Prostate gland (tissue), 2 donors: ENCODE results near the gene ARFIP1. TPM values are rescaled to one million over a fixed set of nuclear protein-coding genes. Genes with fewer than 3 reads are reported as not detected.
"Not testable (repeated sequence)": the region's sequence is repeated elsewhere in the genome, so short reads cannot be mapped to it uniquely, and the experiment has no call there.

Experiments used
- DNase-seq: peaks from one replicate; pipeline ENCODE4 v3.0.0-alpha.2; 2019; ENCODE audit warnings: low spot score
- H3K27ac ChIP-seq, 2 donors: fragments of 200-600 bp; sonication (generic); 2 replicates each; pipeline ENCODE4 v1.5.1; 2017 to 2019
- H3K27me3 ChIP-seq: fragments of 200-600 bp; sonication (generic); replicated peaks from 2 replicates; pipeline ENCODE4 v1.5.1; 2019; ENCODE audit not compliant: insufficient read depth
- H3K36me3 ChIP-seq, 2 donors: fragments of 200-600 bp; sonication (generic); 1 replicate in 1 of 2; 2 replicates in 1 of 2; pipeline versions ENCODE4 v1.5.1 to v1.8.1; 2017 to 2019
- H3K4me1 ChIP-seq: fragments of 200-600 bp; sonication (generic); replicated peaks from 2 replicates; pipeline ENCODE4 v1.5.1; 2019
- H3K4me3 ChIP-seq, 2 donors: fragments of 200-600 bp; sonication (generic); 2 replicates each; pipeline ENCODE4 v1.5.1; 2017 to 2019
- H3K9me3 ChIP-seq: fragments of 200-600 bp; sonication (generic); 2 replicates; pipeline ENCODE4 v1.5.1; 2017
- CTCF ChIP-seq, 4 experiments: fragments of 200-600 bp in 2 of 4; fragments of 450-650 bp in 2 of 4; sonication (generic) in 2 of 4; IDR thresholded peaks; 1 replicate in 3 of 4; 2 replicates in 1 of 4; pipeline ENCODE4 v1.5.1; 2016 to 2019; ENCODE audit warnings: antibody characterized with exemption in 4 of 4, mild to moderate bottlenecking in 2 of 4, moderate library complexity in 2 of 4
- POLR2A ChIP-seq: fragments of 450-650 bp; IDR thresholded peaks from one replicate; pipeline ENCODE4 v1.6.1; 2016; ENCODE audit warnings: antibody characterized with exemption, mild to moderate bottlenecking
- POLR2AphosphoS5 ChIP-seq: sonication (generic); formaldehyde crosslinking; IDR thresholded peaks from one replicate; pipeline ENCODE4 v1.6.1; 2017; ENCODE audit warnings: antibody characterized with exemption
- WGBS: methylation state at CpG from one replicate; pipeline ENCODE4 v1.1.5; 2018; 5-methylcytosine and 5-hydroxymethylcytosine counted together
- intact Hi-C: fragments of 100-400 bp; cut with DNase I; formaldehyde crosslinking; loops from one replicate; pipeline ENCODE4 v1.14.2; 2022
- total RNA-seq, 2 donors: library from RNA; depleted of rRNA; stranded (reverse); fragments of >200 nt; gene quantifications; one replicate each; pipeline ENCODE4 v1.1.0, GENCODE V29; 2016

The ARFIP1 gene
- total RNA-seq, 2 donors from 2014 or later = 34.7 to 38.9 TPM

- TF ChIP-seq CTCF (IDR thresholded peaks at IDR 0.05) (no peak), POLR2A (no peak), POLR2AphosphoS5 (no peak)
- no peak overlapping the region for H3K4me3 ChIP-seq
- no peaks in the 10 kb centered on the region for H3K36me3 ChIP-seq
- H3K27ac ChIP-seq = no peak overlapping the region
- WGBS = 83% methylated on average over 2 of the region's 2 CpGs
- no peak for DNase-seq
- H3K4me1 ChIP-seq = no peaks in the 10 kb centered on the region
- H3K9me3 ChIP-seq = no peaks in the 10 kb centered on the region
- no peaks in the 10 kb centered on the region for H3K27me3 ChIP-seq
- intact Hi-C loops = loop anchor here (10.0 kb wide), 1 partner anchor 275 kb away; no protein-coding TSS in a partner anchor
Observed at GRCh38 chr4:152849350-152849749, 69.6 kb downstream of the ARFIP1 start.

- TF ChIP-seq CTCF (IDR thresholded peaks at IDR 0.05) = no peak
- TF ChIP-seq POLR2A = no peak
- no peak for TF ChIP-seq POLR2AphosphoS5
- intact Hi-C loops = no loop called here
- no peaks in the 10 kb centered on the region for H3K27me3 ChIP-seq
- no peak for DNase-seq
- 48% methylated on average over 4 of the region's 4 CpGs for WGBS
- no peaks in the 10 kb centered on the region for H3K4me1 ChIP-seq
- H3K4me3 ChIP-seq = no peak overlapping the region
- H3K9me3 ChIP-seq = no peaks in the 10 kb centered on the region
- H3K36me3 ChIP-seq = no peaks in the 10 kb centered on the region
- H3K27ac ChIP-seq = no peak overlapping the region
Observed at GRCh38 chr4:152850377-152850776, 70.6 kb downstream of the ARFIP1 start.

- no peak for DNase-seq
- intact Hi-C loops = no loop called here
Observed at GRCh38 chr4:152851226-152851625, 71.5 kb downstream of the ARFIP1 start.

GRCh38 chr4:152853293-152853692 is 73.5 kb downstream of the ARFIP1 start:
- H3K27ac ChIP-seq = no peak overlapping the region
- intact Hi-C loops = no loop called here
- DNase-seq = no peak
- H3K27me3 ChIP-seq = no peaks in the 10 kb centered on the region
- no peaks in the 10 kb centered on the region for H3K36me3 ChIP-seq
- WGBS = 91% methylated on average over 2 of the region's 2 CpGs
- no peaks in the 10 kb centered on the region for H3K9me3 ChIP-seq
- no peaks in the 10 kb centered on the region for H3K4me1 ChIP-seq
- TF ChIP-seq CTCF (IDR thresholded peaks at IDR 0.05) (no peak), POLR2AphosphoS5 (no peak), POLR2A (no peak)
- no peak overlapping the region for H3K4me3 ChIP-seq

More at GRCh38 chr4:152851226-152851625, 71.5 kb downstream of the ARFIP1 start:
- no peaks in the 10 kb centered on the region for H3K9me3 ChIP-seq
- no peak overlapping the region for H3K27ac ChIP-seq
- WGBS = 63% methylated on average over 1 of the region's 1 CpG
- no peaks in the 10 kb centered on the region for H3K27me3 ChIP-seq
- TF ChIP-seq CTCF (IDR thresholded peaks at IDR 0.05) (no peak), POLR2A (no peak), POLR2AphosphoS5 (no peak)
- H3K36me3 ChIP-seq = no peaks in the 10 kb centered on the region
- H3K4me1 ChIP-seq = no peaks in the 10 kb centered on the region
- no peak overlapping the region for H3K4me3 ChIP-seq

DNA sequence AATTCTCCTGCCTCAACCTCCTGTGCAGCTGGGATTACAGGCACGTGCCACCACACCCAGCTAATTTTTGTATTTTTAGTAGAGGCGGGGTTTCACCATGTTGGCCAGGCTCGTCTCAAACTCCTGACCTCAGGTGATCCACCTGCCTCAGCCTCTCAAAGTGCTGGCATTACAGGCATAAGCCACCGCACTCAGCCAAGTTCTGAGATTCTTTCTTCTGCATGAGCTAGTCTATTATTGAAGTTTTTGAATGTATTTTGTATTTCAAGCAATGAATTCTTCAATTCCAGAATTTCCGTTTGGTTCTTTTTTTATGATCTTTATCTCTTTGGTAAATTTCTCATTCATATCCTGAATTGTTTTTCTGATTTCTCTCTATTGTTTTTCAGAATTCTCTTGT is 74.3 kb downstream of the ARFIP1 start:
- H3K4me3 ChIP-seq, H3K27ac ChIP-seq, intact Hi-C loops, DNase-seq, H3K36me3 ChIP-seq, H3K9me3 ChIP-seq, H3K4me1 ChIP-seq, H3K27me3 ChIP-seq: not testable (repeated sequence)
- 97% methylated on average over 5 of the region's 5 CpGs for WGBS
